SHP77 (cell line): Measurements from ENCODE around the gene NAP1L1.
A peak's percentile ranks its signal among the peaks of the same experiment; 100 is the strongest.

ENCODE experiments used
- DNase-seq, 2 experiments: peaks; one replicate each; lab custom pipeline; 2025; lab: John Stamatoyannopoulos, UW

Gene NAP1L1, protein sequence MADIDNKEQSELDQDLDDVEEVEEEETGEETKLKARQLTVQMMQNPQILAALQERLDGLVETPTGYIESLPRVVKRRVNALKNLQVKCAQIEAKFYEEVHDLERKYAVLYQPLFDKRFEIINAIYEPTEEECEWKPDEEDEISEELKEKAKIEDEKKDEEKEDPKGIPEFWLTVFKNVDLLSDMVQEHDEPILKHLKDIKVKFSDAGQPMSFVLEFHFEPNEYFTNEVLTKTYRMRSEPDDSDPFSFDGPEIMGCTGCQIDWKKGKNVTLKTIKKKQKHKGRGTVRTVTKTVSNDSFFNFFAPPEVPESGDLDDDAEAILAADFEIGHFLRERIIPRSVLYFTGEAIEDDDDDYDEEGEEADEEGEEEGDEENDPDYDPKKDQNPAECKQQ

DNA sequence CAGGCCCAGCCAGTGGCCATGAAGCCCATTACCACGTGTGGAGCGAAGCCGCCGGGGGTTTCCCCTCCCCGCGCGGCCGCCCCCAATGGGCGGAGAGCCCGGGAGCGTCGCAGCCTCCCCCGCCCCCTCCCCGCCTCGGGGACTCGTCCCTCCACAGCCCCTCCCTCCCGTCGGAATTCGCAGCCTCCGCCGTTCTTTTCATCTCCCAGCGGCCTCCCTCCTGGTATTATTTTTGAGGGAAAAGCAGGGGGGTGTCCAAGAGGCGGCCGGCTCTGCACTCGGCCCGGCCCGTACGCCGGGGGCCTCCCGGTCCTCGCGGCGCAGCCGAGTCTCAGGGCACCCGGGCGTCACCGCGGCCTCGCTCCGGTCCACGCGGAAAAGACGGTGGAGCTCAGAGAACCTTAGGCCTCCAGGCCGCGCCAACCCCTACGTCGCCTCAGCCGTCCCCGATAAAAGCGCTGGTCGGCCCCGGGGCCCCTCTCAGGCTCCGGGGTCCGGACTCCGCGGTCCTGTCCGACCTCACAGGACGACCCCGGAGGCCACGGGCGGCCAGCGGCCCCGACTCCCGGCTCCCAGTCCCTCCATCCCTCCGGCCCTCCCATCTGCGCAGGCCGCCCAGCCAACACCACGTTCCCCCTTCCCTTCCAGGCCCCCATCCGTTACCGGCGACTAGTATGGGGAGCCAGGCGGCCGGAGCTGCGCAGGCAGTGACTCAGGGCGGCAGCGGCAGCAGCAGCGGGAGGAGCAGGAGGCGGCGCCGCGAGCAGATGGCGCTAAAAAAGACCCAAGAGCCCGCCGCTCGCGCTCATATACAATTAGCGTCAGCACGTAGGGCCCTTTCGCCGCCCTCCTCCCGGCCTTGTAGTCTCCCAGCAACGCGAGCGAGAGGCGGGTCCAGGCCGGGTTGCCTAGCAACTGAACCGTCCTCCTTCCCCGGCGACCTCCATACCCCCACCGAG lies at the start of gene NAP1L1:
NAP1L1 (minus strand) TSS at position 782 of the 959 bp plus-strand sequence. CDS start 10,466 bp downstream, outside the sequence.
- DNase-seq = peak; percentile 95 to 97

DNA sequence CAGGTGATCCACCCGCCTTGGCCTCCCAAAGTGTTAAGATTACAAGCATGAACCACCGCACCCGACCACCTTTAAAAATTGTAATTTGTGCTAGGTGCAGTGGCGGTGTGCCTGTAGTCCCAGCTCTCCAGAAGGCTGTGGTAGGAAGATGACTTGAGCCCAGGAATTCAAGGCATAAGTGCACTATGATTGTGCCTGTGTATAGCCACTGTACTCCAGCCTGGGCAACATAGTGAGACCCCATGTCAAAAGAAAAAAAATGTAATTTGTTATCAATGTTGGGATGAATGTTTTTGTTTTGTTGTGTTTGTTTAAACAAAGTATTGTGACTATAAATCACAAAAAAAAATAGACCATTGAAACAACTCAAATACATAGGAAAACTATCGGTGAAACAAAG lies 43.1 kb upstream of the NAP1L1 start:
- DNase-seq = no peak

DNA sequence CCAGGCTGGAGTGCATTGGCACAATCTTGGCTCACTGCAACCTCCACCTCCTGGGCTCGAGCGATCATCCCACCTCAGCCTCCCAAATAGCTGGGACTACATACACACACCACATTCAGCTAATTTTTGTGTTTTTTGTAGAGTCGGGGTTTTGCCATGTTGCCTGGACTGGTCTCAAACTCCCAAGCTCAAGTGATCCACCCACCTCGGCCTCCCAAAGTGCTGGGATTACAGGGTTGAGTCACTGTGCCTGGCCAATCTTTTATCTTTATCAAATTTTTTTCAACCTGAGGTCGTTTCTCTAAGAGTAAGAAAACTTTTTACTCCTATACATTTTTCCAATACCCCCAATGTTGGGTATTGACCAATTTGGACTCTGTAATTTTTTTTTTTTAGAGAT lies 40.0 kb upstream of the NAP1L1 start:
- DNase-seq = no peak

DNA sequence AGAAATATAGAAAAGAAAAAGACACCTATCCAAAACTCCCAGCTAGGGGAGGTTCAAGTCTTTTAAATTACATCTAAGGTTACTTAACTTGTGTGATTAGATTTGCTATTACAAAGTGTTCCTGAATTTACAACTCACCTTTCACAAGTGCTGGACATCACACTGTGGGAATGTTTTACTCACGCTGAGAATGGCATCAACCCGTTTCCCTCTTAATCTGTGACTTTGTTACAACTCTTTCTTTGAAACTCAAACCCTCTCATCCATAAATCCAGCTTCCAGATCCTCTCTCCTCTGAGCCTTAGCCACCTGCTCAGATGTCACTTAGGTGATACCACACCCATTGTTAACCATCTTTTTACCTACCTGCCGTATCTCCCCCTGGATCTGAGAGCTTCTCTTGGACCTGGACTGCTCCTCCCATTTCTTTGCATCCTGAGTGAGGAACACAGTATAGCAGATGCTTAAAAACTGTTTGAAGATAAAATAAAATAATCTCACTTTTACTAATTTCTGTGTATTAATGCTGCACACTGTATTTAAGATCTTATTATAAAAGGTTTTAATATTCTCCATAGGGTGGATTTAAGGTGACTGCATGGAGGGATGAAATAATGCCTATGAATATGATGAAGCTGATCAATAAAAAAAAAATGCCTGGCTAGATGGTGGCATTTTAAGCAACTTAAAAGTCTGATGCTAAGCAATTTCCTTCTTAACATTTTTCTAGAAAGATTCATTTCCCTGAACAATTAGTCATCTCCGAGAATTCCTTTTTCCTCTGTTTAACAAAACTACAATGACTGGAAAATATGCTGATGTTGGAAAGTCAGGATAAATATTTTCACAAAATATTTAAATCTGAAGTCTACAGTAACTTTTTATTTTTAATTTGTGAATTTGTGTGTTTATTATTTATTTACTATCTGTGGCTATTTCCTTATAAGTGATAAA lies 39.1 kb upstream of the NAP1L1 start:
- no peak for DNase-seq

DNA sequence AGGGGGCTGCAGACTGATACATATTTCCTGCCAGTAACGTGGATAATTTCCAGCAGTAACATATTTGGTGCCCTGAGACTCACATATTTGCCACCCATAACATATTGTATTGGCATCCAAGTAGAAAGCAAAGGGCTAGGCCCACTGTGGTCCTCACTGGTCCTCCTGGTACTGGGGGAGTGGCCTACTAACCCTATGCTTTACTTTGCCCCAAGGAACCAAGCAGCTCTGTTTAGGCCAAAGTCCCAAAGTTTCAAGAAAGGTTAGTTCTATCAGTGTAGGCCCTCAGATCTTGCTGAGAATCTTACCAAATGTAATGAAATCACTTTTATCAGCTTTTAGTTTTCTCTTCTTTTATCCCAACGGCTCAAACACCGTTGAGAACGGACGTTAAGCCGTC lies 35.4 kb upstream of the NAP1L1 start:
- DNase-seq = no peak

DNA sequence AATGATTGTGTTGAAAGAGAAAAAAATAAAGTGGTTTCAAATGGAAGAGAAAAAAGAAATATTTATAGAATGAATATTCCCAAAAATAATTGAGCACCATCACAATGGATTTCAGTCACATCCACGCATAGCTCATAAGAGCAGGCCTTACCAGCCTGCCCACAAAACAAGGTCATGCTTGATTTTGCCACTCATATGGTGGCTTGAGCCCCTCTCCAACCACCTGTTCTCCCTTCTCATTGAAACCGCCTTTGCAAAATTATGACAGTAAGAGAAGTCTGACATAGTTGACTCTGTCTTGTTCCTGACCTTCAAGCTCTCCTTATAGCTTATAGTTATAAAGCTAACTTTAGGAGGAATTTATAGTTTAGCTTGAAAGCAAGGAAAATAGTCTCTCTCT lies 33.3 kb upstream of the NAP1L1 start:
- DNase-seq = no peak

DNA sequence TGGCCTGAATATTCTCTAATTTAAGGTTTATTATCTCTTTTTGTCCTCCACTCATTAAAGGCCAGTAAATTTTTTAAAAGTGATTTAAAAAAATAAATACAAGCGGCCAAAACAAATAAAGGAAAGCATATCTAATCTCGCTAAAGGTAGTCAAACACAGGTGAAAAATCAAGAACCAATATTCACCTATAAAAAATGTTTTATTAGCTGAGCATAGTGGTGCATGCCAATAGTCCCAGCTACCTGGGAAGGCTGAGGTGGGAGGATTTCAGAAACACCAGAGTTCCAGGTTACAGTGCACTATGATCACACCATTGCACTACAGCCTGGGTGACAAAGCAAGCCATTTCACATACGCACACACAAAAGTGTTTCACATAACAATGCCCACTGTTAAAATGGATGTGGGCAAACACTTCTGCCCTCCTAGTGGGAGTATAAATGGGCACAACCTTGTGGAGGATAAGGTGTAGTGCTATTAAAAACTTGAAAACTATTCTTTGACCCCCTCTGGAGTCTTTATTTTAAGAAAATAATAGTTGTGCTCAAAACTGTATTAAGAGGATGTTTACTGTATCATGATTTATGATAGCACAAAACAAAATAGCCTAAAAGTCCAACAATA lies 32.7 kb upstream of the NAP1L1 start:
- DNase-seq = no peak

DNA sequence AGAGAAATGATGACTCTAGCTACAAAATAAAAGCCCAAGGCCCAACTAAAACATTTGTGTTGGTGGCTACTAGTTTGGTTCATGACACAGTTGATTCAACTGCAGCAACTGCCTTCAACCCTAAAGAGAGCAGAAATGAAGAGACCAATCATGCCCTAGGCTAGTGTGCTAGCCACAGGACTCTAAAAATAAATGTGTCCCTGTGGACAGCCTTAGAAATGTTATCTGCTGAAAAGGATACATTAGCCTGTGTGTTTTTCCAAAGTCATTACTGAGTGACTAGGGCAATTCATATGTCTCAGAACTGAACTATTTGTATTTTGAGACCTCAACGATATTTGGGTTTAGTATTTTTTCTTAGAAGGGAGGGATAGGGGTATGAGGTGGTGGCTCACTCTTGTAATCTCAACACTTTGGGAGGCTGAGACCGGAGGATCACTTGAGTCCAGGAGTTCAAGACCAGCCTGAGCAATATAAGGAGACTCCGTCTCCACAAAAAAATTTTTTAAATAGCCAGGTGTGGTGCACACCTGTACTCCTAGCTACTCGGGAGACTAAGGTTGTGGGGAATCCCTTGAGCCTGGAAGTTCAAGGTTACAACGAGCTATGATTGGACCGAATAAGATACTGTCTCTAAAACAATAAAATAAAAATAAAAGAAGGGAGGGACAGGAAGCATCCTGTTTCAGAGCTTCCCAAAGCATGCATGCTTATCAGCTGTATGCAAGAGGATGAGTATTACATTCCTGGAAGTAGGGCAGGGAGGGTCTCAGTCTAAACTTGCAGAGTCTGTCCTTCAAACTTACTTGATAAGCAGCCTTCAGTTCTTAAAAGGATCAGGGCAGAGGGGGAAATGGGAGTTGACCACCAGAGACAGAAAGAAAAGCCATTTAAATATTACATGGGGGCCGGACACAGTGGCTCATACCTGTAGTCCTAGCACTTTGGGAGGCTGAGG lies 29.6 kb upstream of the NAP1L1 start:
- no peak for DNase-seq

DNA sequence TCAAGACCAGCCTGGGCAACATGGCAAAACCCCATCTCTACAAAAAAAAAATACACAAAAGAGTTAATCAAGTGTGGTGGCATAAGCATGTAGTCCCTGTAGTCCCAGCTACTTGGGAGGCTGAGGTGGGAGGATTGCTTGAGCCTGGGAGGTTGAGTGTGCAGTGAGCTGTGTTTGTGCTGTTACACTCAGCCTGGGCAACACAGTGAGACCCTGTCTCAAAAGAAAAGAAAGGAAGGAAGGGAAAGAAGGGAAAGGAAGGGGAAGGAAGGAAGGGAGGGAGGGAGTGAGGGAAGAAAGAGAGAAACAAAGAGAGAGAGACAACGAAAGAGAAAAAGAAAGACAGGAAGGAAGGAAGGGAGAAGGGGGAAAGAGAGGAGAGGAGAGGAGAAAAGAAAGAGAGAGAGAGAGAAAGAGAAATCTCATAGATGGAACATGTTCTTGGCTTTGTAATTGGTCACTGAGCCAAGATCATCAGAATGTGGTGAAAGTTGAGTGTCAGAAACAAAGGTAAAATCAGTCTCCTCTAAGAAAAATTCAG lies 26.8 kb upstream of the NAP1L1 start:
- no peak for DNase-seq

DNA sequence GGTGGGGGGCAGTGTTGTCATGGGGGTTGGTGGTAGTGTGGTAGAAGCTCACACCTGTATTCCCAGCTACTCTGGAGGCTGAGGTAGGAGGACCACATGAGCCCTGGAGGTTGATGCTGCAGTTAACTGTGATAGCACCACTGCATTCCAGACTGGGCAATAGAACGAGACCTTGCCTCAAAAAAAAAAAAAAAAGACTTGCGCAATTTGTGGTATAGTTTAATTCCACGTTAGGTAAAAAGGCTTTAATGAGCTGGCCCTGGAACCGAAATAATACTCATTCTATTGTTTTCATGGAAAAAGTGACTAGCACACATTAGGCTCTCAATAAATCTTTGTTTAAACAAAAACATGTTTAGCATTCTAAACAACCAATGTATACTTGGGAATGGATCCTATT lies 25.4 kb upstream of the NAP1L1 start:
- DNase-seq = no peak

DNA sequence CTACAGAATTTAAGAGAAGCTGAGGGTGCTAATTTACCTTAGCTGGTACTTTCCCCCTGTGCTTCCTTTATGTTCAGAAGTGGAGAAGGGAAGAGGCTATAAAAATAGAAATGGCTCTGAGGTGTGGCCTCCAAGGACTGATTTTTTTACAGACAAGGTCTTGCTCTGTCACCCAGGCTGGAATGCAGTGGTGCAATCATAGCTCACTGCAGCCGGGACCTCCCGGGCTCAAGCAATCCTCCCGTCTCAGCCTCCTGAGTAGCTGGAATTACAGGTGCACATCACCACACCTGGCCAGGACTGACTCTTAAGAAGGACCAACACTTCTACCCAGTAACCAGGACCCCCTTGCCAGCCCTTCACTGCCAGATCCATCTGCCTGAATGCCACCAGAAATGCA lies 23.9 kb upstream of the NAP1L1 start:
- DNase-seq = no peak

DNA sequence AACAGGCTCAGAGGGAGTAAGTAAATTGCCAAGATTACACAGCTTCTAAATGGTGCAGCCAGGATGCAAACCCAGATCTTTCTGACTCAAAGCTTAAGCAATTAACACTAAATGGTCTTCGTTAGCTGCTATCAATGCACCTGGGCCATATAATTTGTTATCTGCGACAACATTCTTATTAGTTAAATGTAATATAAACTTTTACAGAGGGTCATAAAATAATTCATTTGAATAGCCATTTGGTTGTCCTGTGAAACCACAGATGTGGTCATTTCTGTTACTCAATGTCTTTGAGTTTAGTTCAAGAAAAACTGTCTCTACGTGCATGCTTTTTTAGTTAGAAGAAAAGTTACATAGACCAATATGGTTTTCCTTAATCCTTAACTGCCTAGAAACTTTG lies 22.1 kb upstream of the NAP1L1 start:
- no peak for DNase-seq

DNA sequence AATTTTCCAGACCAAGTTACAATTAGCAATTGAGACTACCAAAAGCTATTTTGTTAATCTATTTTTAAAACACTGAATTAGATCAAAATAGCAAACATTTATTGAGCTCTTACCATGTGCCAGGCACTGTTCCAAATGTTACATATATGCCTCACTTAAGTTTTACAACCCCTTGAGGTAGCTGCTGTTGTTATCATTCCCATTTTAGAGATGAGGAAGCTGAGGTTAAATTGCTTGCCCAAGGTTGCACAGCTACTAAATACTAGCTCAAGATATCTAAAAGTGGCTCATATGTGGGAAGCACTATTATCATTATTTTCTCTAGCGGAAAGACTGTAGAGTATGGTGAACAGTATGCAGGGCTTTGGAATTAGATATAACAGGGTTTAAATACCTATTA lies 19.5 kb upstream of the NAP1L1 start:
- no peak for DNase-seq

DNA sequence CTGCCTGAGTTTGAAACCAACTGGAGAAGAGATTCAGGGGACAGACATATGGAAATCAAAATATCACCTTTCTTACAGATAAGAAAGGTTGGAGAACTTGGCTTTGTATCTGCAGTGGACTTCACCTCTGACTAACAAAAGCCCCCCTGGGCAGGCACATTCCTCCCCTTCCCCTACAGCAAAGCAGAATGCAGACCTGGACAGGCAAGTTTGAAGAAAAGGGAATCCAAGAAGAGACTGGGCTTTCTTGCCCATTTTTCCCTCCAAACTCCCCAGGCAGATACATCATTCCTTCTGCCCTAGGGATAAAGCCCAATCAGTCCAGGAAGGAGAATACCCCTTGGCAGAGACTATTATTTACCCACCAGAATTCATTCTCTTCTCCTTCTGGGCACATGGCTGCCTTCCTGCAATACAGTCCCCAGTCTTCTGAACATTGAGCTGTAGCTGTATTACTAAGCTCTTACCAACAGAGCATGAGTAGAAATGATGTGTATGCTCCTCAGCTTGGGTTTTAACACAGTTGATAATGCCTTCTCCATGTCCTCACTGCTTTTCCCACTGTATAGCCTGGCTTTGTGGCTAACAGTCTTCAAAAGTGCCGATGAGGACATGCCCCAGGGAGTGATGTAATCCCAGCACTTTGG lies 17.4 kb upstream of the NAP1L1 start:
- no peak for DNase-seq

DNA sequence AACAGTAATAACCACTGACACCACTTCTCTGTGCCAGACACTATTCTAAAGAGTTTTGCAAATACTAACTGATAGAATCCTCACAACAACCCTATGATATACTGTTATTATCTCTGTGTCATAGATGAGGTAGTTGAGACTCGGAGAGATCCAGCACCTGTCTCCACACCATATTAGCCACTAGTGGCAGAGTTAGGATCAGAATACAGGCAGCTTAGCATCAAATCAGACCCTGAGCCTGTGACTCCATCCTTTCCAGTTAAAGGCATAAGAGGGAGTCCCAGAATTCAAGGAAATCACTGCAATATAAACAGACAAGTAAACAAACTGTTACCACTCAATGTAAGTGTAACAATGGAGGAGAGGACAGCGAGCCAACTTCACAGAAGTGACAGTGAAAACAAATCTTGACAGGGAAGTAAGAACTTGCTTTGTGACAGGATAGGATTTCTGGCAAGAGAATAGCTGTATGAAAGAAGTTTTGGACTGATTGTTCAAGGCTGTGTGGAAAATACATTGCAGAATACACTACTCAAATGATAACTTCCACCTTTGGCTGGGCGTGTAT lies 11.7 kb upstream of the NAP1L1 start:
- DNase-seq = no peak

DNA sequence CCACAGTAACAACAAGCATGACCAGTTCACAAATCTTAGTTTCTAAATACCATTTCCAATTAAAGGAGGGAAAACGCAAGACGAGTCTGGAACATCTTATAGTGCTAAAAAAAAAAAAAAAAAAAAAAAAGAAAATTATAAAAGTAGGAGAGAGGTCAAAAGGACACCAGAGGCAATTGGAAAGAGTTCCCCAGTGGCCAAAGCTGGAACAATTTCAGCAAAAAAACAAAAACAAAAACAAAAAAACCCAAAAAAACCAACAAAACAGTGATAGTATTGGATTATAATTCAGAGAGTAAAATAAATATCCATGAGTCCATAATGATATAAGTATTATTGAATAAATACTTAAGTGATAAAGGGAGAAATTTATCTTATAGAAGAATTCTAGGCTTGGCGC lies 10.3 kb upstream of the NAP1L1 start:
- DNase-seq = no peak

DNA sequence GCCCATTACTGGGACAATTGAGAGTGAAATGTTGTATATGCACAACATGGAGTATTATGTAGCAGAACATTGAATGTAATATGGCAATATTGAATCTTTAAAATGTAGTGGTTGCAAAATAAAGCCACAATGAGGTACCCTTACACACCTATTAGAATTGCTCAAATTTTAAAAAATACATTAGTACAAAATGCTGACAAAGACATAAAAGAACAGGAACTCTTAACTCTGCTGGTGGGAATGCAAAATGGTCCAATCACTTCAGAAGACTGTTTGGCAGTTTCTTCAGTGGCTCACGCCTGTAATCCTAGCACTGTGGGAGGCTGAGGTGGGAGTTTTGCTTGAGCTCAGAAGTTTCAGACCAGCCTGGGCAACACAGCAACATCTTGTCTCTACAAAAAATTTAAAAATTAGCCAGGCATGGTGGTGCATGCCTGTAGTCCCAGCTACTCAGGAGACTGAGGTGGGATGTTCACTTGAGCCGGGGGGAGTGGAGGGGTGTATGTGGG lies 6.8 kb upstream of the NAP1L1 start:
- DNase-seq = no peak

DNA sequence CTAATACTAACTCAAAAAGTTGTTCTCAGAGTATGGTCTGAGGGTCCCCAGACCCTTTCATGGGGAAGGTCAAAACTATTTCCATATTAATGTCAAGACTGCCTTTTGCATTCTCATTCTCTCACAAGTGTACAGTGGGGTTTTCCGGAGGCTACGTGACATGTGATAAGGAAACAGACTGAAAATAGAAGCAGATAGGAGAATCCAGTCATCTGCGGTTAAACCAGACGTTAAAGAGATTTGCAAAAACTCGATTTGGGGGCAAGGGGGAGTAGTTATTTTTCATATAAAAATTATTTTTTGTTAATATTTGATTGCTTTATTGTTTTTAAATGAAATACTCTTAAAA lies 1.0 kb upstream of the NAP1L1 start:
- peak in 1 of 2 experiments; percentile 5 for DNase-seq
